ENCODE results near the gene CGB5.
"Not testable (repeated sequence)": the region's sequence is repeated elsewhere in the genome, so short reads cannot be mapped to it uniquely, and the experiment has no call there.

DNA sequence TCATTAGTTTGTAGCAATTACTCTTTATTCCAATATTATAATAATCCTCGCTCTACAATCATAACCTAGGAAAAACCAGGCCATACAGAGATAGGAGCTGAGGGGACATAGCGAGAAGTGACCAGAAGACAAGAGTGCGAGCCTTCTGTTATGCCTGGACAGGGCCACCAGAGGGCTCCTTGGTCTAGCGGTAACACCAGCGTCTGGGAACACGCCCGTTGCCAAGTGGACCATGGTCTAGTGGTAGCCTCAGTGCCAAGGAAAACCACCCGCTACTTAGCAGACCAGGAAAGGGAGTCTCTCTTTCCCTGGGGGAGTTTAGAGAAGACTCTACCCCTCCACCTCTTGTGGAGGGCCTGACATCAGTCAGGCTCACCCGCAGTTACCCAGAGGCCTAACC, 31.2 kb downstream of the CGB5 start:
- TF ChIP-seq POLR2AphosphoS5 (IDR thresholded peaks at IDR 0.05; ENCODE audit: low read depth); EZH2 (IDR thresholded peaks at IDR 0.05; ENCODE audit: low read depth, unreplicated experiment); CREB1 (CRISPR knock-in tag; IDR thresholded peaks at IDR 0.05; ENCODE audit: low read depth); EZH2phosphoT487 (IDR thresholded peaks at IDR 0.05; ENCODE audit: unreplicated experiment); ZNF331 (CRISPR knock-in tag; IDR thresholded peaks at IDR 0.05; ENCODE audit: low read depth): not testable (repeated sequence)
- TF ChIP-seq, protein P1, sequence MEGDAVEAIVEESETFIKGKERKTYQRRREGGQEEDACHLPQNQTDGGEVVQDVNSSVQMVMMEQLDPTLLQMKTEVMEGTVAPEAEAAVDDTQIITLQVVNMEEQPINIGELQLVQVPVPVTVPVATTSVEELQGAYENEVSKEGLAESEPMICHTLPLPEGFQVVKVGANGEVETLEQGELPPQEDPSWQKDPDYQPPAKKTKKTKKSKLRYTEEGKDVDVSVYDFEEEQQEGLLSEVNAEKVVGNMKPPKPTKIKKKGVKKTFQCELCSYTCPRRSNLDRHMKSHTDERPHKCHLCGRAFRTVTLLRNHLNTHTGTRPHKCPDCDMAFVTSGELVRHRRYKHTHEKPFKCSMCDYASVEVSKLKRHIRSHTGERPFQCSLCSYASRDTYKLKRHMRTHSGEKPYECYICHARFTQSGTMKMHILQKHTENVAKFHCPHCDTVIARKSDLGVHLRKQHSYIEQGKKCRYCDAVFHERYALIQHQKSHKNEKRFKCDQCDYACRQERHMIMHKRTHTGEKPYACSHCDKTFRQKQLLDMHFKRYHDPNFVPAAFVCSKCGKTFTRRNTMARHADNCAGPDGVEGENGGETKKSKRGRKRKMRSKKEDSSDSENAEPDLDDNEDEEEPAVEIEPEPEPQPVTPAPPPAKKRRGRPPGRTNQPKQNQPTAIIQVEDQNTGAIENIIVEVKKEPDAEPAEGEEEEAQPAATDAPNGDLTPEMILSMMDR (conservative IDR thresholded peaks at IDR 0.05; ENCODE audit: low read depth in 2 of 2) = peak; percentile 52 to 73

Measured in GM23338 (cell line).